DND-41 (cell line): Measurements from ENCODE around the gene RBFOX2.

Experiments
- ATAC-seq: fragments of 200-7000 bp; cut with Tn5 transposase; 3 replicates; pipeline ENCODE4 v1.9.1; 2021; ENCODE audit warnings: low read depth; ENCODE audit not compliant: insufficient read depth
- DNase-seq: peaks from one replicate; pipeline ENCODE4 v3.0.0-alpha.2; 2020
- H2AFZ ChIP-seq: 2 replicates; pipeline ENCODE4 v1.6.0; 2012; ENCODE audit warnings: low read depth, low read length
- H3K27ac ChIP-seq: 2 replicates; pipeline ENCODE4 v1.5.1; 2012; ENCODE audit warnings: low read length, inconsistent platforms
- H3K27me3 ChIP-seq: fragments of 200-600 bp; sonication (generic); 2 replicates; pipeline ENCODE4 v1.6.0; 2012; ENCODE audit warnings: low read length, mild to moderate bottlenecking, inconsistent platforms; ENCODE audit not compliant: insufficient read depth, poor library complexity
- H3K36me3 ChIP-seq: 2 replicates; pipeline ENCODE4 v1.5.1; 2012; ENCODE audit warnings: low read length, inconsistent platforms; ENCODE audit not compliant: insufficient read depth
- H3K4me1 ChIP-seq: 2 replicates; pipeline ENCODE4 v1.5.1; 2012; ENCODE audit warnings: mild to moderate bottlenecking, low read length; ENCODE audit not compliant: insufficient read depth
- H3K4me2 ChIP-seq: 2 replicates; pipeline ENCODE4 v1.6.0; 2012; ENCODE audit warnings: mild to moderate bottlenecking, moderate library complexity, low read length, inconsistent platforms; ENCODE audit not compliant: insufficient read depth
- H3K4me3 ChIP-seq, 2 experiments: fragments of 200-600 bp in 1 of 2; shearing (Covaris generic) in 1 of 2; 2 replicates each; pipeline ENCODE4 v1.5.1; 2012 to 2016; ENCODE audit warnings: inconsistent platforms in 2 of 2, low read length in 2 of 2, mild to moderate bottlenecking in 2 of 2, low read depth in 1 of 2, moderate library complexity in 1 of 2
- H3K79me2 ChIP-seq: 2 replicates; pipeline ENCODE4 v1.6.0; 2012; ENCODE audit warnings: low read length, inconsistent platforms; ENCODE audit not compliant: insufficient read depth
- H3K9ac ChIP-seq: 2 replicates; pipeline ENCODE4 v1.6.0; 2012; ENCODE audit warnings: low read depth, mild to moderate bottlenecking, inconsistent platforms, low read length, moderate library complexity
- H3K9me3 ChIP-seq: 2 replicates; pipeline ENCODE4 v1.5.1; 2012; ENCODE audit warnings: low read length, moderate library complexity, mild to moderate bottlenecking, inconsistent platforms; ENCODE audit not compliant: insufficient read depth, severe bottlenecking
- H4K20me1 ChIP-seq: 2 replicates; pipeline ENCODE4 v1.6.0; 2012; ENCODE audit warnings: low read length; ENCODE audit not compliant: insufficient read depth
- CTCF ChIP-seq: IDR thresholded peaks from 2 replicates; pipeline ENCODE4 v1.5.1; 2012; ENCODE audit warnings: borderline replicate concordance, low read length, moderate library complexity, mild to moderate bottlenecking; ENCODE audit not compliant: poor library complexity, severe bottlenecking; ENCODE audit errors: extremely low read depth
- EZH2 ChIP-seq: IDR thresholded peaks from 3 replicates; pipeline ENCODE4 v1.6.1; 2012; ENCODE audit warnings: borderline replicate concordance, low read depth, mild to moderate bottlenecking, moderate library complexity, low read length, inconsistent platforms; ENCODE audit not compliant: severe bottlenecking

Gene RBFOX2

GRCh38 chr22:35727436-35727835, 301.2 kb downstream of the RBFOX2 start:
- no peaks in the 10 kb centered on the region for H4K20me1 ChIP-seq
- no peak overlapping the region for H3K4me2 ChIP-seq
- no peak for TF ChIP-seq EZH2
- TF ChIP-seq CTCF: no peak
- no peak overlapping the region for H3K4me3 ChIP-seq
- no peak for DNase-seq
- H3K27ac ChIP-seq: no peak overlapping the region
- H3K79me2 ChIP-seq: no peaks in the 10 kb centered on the region
- no peaks in the 10 kb centered on the region for H3K36me3 ChIP-seq
- peaks cover 2% of the 10 kb centered on the region for H3K27me3 ChIP-seq
- H3K4me1 ChIP-seq: no peaks in the 10 kb centered on the region
- no peak overlapping the region for H3K9ac ChIP-seq
- no peak for ATAC-seq
- no peaks in the 10 kb centered on the region for H3K9me3 ChIP-seq
- no peak overlapping the region for H2AFZ ChIP-seq

- Histone ChIP-seq H3K79me2 (no peaks in the 10 kb centered on the region), H3K4me1 (no peaks in the 10 kb centered on the region), H2AFZ (no peak overlapping the region), H3K4me3 (no peak overlapping the region), H3K9me3 (no peaks in the 10 kb centered on the region), H3K36me3 (no peaks in the 10 kb centered on the region), H4K20me1 (no peaks in the 10 kb centered on the region), H3K27ac (no peak overlapping the region), H3K27me3 (peaks cover 2% of the 10 kb centered on the region), H3K4me2 (no peak overlapping the region), H3K9ac (no peak overlapping the region)
- TF ChIP-seq EZH2 (no peak), CTCF (no peak)
- DNase-seq (no peak), ATAC-seq (no peak)
Measured at GRCh38 chr22:35726933-35727332, 301.7 kb downstream of the RBFOX2 start.

- no peak overlapping the region for H3K27ac ChIP-seq
- H3K9me3 ChIP-seq: no peaks in the 10 kb centered on the region
- no peak overlapping the region for H2AFZ ChIP-seq
- H3K36me3 ChIP-seq: no peaks in the 10 kb centered on the region
- DNase-seq: no peak
- no peaks in the 10 kb centered on the region for H4K20me1 ChIP-seq
- H3K4me2 ChIP-seq: no peak overlapping the region
- no peak overlapping the region for H3K4me3 ChIP-seq
- ATAC-seq: no peak
- H3K9ac ChIP-seq: no peak overlapping the region
- TF ChIP-seq EZH2 (no peak), CTCF (no peak)
- H3K79me2 ChIP-seq: no peaks in the 10 kb centered on the region
- H3K4me1 ChIP-seq: no peaks in the 10 kb centered on the region
- no peaks in the 10 kb centered on the region for H3K27me3 ChIP-seq
Measured at GRCh38 chr22:35726398-35726797, 302.2 kb downstream of the RBFOX2 start.

GRCh38 chr22:35725521-35725920, 303.1 kb downstream of the RBFOX2 start:
- no peak for TF ChIP-seq EZH2
- DNase-seq (no peak), ATAC-seq (no peak)
- no peak overlapping the region for H3K9ac ChIP-seq
- no peaks in the 10 kb centered on the region for H3K27me3 ChIP-seq
- H2AFZ ChIP-seq: no peak overlapping the region
- no peaks in the 10 kb centered on the region for H3K79me2 ChIP-seq
- H3K4me1 ChIP-seq: no peaks in the 10 kb centered on the region
- H3K36me3 ChIP-seq: no peaks in the 10 kb centered on the region
- no peak overlapping the region for H3K27ac ChIP-seq
- no peaks in the 10 kb centered on the region for H3K9me3 ChIP-seq
- no peaks in the 10 kb centered on the region for H4K20me1 ChIP-seq
- H3K4me3 ChIP-seq: no peak overlapping the region
- H3K4me2 ChIP-seq: no peak overlapping the region
